Lower lobe of right lung (tissue), 2 donors: Measurements from ENCODE around the gene HINT3. TPM values are rescaled to one million over a fixed set of nuclear protein-coding genes. Genes with fewer than 3 reads are reported as not detected.
"Not testable (repeated sequence)": the region's sequence is repeated elsewhere in the genome, so short reads cannot be mapped to it uniquely, and the experiment has no call there.

Experiments
- ATAC-seq, 2 donors: fragments of 200-7000 bp; cut with Tn5 transposase; one replicate each; pipeline ENCODE4 v1.9.1; 2020 to 2022; ENCODE audit warnings: mild to moderate bottlenecking in 2 of 2, moderate library complexity in 2 of 2
- DNase-seq: peaks from one replicate; pipeline ENCODE4 v3.0.0-alpha.2; 2020
- H3K27ac ChIP-seq: fragments of 200-600 bp; one replicate; pipeline ENCODE4 v1.8.0; 2022
- H3K27me3 ChIP-seq: fragments of 200-600 bp; one replicate; pipeline ENCODE4 v1.8.0; 2022; ENCODE audit warnings: low read depth
- H3K36me3 ChIP-seq: fragments of 200-600 bp; one replicate; pipeline ENCODE4 v1.8.0; 2022; ENCODE audit warnings: mild to moderate bottlenecking
- H3K4me1 ChIP-seq: fragments of 200-600 bp; one replicate; pipeline ENCODE4 v1.8.0; 2022
- H3K4me3 ChIP-seq: fragments of 200-600 bp; one replicate; pipeline ENCODE4 v1.8.0; 2022; ENCODE audit warnings: mild to moderate bottlenecking
- H3K9me3 ChIP-seq: fragments of 200-600 bp; one replicate; pipeline ENCODE4 v1.8.0; 2022
- CTCF ChIP-seq: fragments of 200-600 bp; IDR thresholded peaks from one replicate; pipeline ENCODE4 v1.8.0; 2022; ENCODE audit warnings: antibody characterized with exemption, mild to moderate bottlenecking
- intact Hi-C: fragments of 100-400 bp; cut with DNase I; formaldehyde crosslinking; loops from one replicate; pipeline ENCODE4 v1.11.0; 2022
- total RNA-seq: library from RNA; stranded (reverse); fragmentation: NEBNext Ultra II Directional; extraction: Animal tissue kit (Norgen Biotek cat#: 25700); gene quantifications from one replicate; pipeline ENCODE4 v1.2.1, GENCODE V29; 2021
- donor health status: DM: no; HTN: yes; CAD: no; lungs with severe emphysema.

The HINT3 gene
- total RNA-seq, 1 donor from 2014 or later: 28.3 TPM

GRCh38 chr6:125966569-125966968 is 10.0 kb downstream of the HINT3 start:
- no peak for TF ChIP-seq CTCF

GRCh38 chr6:125968493-125968892 is 11.9 kb downstream of the HINT3 start:
- intact Hi-C loops: no loop called here
- H3K27me3 ChIP-seq: no peaks in the 10 kb centered on the region
- peaks cover 10% of the 10 kb centered on the region for H3K36me3 ChIP-seq
- H3K4me1 ChIP-seq: no peaks in the 10 kb centered on the region
- H3K27ac ChIP-seq: no peak overlapping the region
- no peak for TF ChIP-seq CTCF
- DNase-seq (no peak), ATAC-seq (no peak)
- no peak overlapping the region for H3K4me3 ChIP-seq
- no peaks in the 10 kb centered on the region for H3K9me3 ChIP-seq

More at GRCh38 chr6:125966569-125966968, 10.0 kb downstream of the HINT3 start:
- intact Hi-C loops: no loop called here
- Histone ChIP-seq H3K36me3 (peaks cover 5% of the 10 kb centered on the region), H3K27ac (no peak overlapping the region), H3K4me3 (no peak overlapping the region), H3K4me1 (no peaks in the 10 kb centered on the region), H3K27me3 (no peaks in the 10 kb centered on the region), H3K9me3 (no peaks in the 10 kb centered on the region)
- ATAC-seq (no peak), DNase-seq (no peak)

- intact Hi-C loops: no loop called here
- no peaks in the 10 kb centered on the region for H3K9me3 ChIP-seq
- DNase-seq (no peak), ATAC-seq (no peak)
- H3K4me1 ChIP-seq: no peaks in the 10 kb centered on the region
- H3K27me3 ChIP-seq: no peaks in the 10 kb centered on the region
- TF ChIP-seq CTCF: no peak
- H3K4me3 ChIP-seq: no peak overlapping the region
- H3K27ac ChIP-seq: no peak overlapping the region
- H3K36me3 ChIP-seq: peaks cover 26% of the 10 kb centered on the region
These were observed 14.2 kb downstream of the HINT3 start for GRCh38 chr6:125970760-125971159.

- ATAC-seq, H3K4me3 ChIP-seq, DNase-seq, H3K27ac ChIP-seq, H3K4me1 ChIP-seq, intact Hi-C loops, H3K9me3 ChIP-seq, H3K27me3 ChIP-seq: not testable (repeated sequence)
- H3K36me3 ChIP-seq: peaks cover 27% of the 10 kb centered on the region
These were observed 15.9 kb downstream of the HINT3 start for GRCh38 chr6:125972478-125972877.

- DNase-seq: no peak
- no peaks in the 10 kb centered on the region for H3K4me1 ChIP-seq
- no peak overlapping the region for H3K4me3 ChIP-seq
- no peaks in the 10 kb centered on the region for H3K9me3 ChIP-seq
- no peak overlapping the region for H3K27ac ChIP-seq
- intact Hi-C loops: no loop called here
- ATAC-seq: peak; percentile 48 to 84
- peak; percentile 60 for TF ChIP-seq CTCF
- peaks cover 24% of the 10 kb centered on the region for H3K36me3 ChIP-seq
- no peaks in the 10 kb centered on the region for H3K27me3 ChIP-seq
These were observed 17.8 kb downstream of the HINT3 start for GRCh38 chr6:125974214-125974866.

- H3K4me1 ChIP-seq: no peaks in the 10 kb centered on the region
- H3K36me3 ChIP-seq: peaks cover 24% of the 10 kb centered on the region
- intact Hi-C loops: no loop called here
- DNase-seq: no peak
- H3K27me3 ChIP-seq: no peaks in the 10 kb centered on the region
- no peaks in the 10 kb centered on the region for H3K9me3 ChIP-seq
- H3K4me3 ChIP-seq: no peak overlapping the region
- no peak for ATAC-seq
- H3K27ac ChIP-seq: no peak overlapping the region
- no peak for TF ChIP-seq CTCF
These were observed 22.5 kb downstream of the HINT3 start for GRCh38 chr6:125979101-125979500.
